Mammary epithelial cell (primary cell): Measurements from ENCODE around the gene IFITM5.

Experiments used
- EZH2 ChIP-seq: IDR thresholded peaks from 2 replicates; pipeline ENCODE4 v1.6.1; 2012; ENCODE audit warnings: low read length, inconsistent platforms, borderline replicate concordance
- TF ChIP-seq, protein P1 (sequence below), 2 donors: IDR thresholded peaks in 1 of 2; conservative IDR thresholded peaks in 1 of 2; 2 replicates each; pipeline ENCODE4 v1.5.1; 2011 to 2012; ENCODE audit warnings: inconsistent platforms in 2 of 2, low read length in 2 of 2, mild to moderate bottlenecking in 2 of 2, control low read depth in 1 of 2, low read depth in 1 of 2; ENCODE audit not compliant: insufficient read depth in 1 of 2; ENCODE audit errors: extremely low read depth in 1 of 2

DNA sequence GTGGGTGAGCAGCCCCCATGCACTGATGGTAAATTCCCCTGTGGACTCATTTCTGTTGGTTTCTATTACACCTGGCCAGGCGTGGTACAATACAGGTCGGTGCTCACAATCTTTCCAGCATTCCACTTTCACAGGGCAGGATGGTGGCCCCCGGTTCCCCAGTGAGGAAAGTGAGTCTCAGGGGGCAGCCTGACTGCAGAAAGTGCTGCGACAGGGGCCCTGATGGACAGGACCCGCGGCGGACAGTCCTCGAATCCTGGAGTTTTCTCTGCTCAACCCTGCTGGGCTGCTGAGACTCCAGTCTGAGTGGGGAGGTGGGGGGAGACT, 13.5 kb downstream of the IFITM5 start:
- TF ChIP-seq, protein P1, sequence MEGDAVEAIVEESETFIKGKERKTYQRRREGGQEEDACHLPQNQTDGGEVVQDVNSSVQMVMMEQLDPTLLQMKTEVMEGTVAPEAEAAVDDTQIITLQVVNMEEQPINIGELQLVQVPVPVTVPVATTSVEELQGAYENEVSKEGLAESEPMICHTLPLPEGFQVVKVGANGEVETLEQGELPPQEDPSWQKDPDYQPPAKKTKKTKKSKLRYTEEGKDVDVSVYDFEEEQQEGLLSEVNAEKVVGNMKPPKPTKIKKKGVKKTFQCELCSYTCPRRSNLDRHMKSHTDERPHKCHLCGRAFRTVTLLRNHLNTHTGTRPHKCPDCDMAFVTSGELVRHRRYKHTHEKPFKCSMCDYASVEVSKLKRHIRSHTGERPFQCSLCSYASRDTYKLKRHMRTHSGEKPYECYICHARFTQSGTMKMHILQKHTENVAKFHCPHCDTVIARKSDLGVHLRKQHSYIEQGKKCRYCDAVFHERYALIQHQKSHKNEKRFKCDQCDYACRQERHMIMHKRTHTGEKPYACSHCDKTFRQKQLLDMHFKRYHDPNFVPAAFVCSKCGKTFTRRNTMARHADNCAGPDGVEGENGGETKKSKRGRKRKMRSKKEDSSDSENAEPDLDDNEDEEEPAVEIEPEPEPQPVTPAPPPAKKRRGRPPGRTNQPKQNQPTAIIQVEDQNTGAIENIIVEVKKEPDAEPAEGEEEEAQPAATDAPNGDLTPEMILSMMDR (conservative IDR thresholded peaks at IDR 0.05 in 1 of 2, IDR thresholded peaks at IDR 0.05 in 1 of 2; ENCODE audit: extremely low read depth in 1 of 2, insufficient read depth in 1 of 2, low read depth in 1 of 2, low read length in 2 of 2), result no peak
- TF ChIP-seq EZH2, result no peak
